ENCODE results near the gene PPFIBP1. TPM values are rescaled to one million over a fixed set of nuclear protein-coding genes. Genes with fewer than 3 reads are reported as not detected.
A peak's percentile ranks its signal among the peaks of the same experiment; 100 is the strongest.

The PPFIBP1 gene
- total RNA-seq, 6 donors from 2014 or later: 67.5 to 129 (median 101) TPM

- no peaks in the 10 kb centered on the region for H3K27me3 ChIP-seq
- no peak for DNase-seq
- H3K4me1 ChIP-seq: peaks cover 7 to 27% (median 19%) of the 10 kb centered on the region in 4 donors
- H3K27ac ChIP-seq: peak overlapping the region in 1 of 4 donors; percentile 7
- ATAC-seq (ENCODE audit: low FRiP score in 2 of 2): no peak
- no peaks in the 10 kb centered on the region for H3K36me3 ChIP-seq
- H3K4me3 ChIP-seq: no peak overlapping the region
- TF ChIP-seq POLR2A (IDR thresholded peaks at IDR 0.05): no peak
- TF ChIP-seq CTCF (IDR thresholded peaks at IDR 0.05): no peak
- TF ChIP-seq POLR2AphosphoS5 (IDR thresholded peaks at IDR 0.05): no peak
- no peaks in the 10 kb centered on the region for H3K9me3 ChIP-seq
- WGBS, 2 donors: 84 to 87% methylated on average over 7 of the region's 7 CpGs
These were observed 94.8 kb downstream of the PPFIBP1 start for GRCh38 chr12:27618836-27619235.

- Histone ChIP-seq H3K36me3 (no peaks in the 10 kb centered on the region), H3K27ac (peak overlapping the region in 1 of 4 donors; percentile 7), H3K9me3 (no peaks in the 10 kb centered on the region), H3K27me3 (no peaks in the 10 kb centered on the region), H3K4me3 (no peak overlapping the region), H3K4me1 (peaks cover 7 to 28% (median 20%) of the 10 kb centered on the region in 4 donors)
- DNase-seq: no peak
- no peak for TF ChIP-seq EP300 (IDR thresholded peaks at IDR 0.05)
- TF ChIP-seq CTCF (IDR thresholded peaks at IDR 0.05): no peak
- TF ChIP-seq POLR2A (IDR thresholded peaks at IDR 0.05): no peak
- no peak for TF ChIP-seq POLR2AphosphoS5 (IDR thresholded peaks at IDR 0.05)
- peak in 1 of 2 donors; percentile 66 for ATAC-seq (ENCODE audit: low FRiP score in 2 of 2)
These were observed 95.3 kb downstream of the PPFIBP1 start for GRCh38 chr12:27619308-27619707.

- ATAC-seq (ENCODE audit: low FRiP score in 2 of 2) (no peak), DNase-seq (no peak)
- Histone ChIP-seq H3K4me3 (no peak overlapping the region), H3K27ac (no peak overlapping the region), H3K36me3 (no peaks in the 10 kb centered on the region), H3K9me3 (no peaks in the 10 kb centered on the region), H3K4me1 (peaks cover 7 to 30% (median 24%) of the 10 kb centered on the region in 4 donors), H3K27me3 (no peaks in the 10 kb centered on the region)
- no peak for TF ChIP-seq POLR2A (IDR thresholded peaks at IDR 0.05)
- TF ChIP-seq EP300 (IDR thresholded peaks at IDR 0.05): no peak
- no peak for TF ChIP-seq POLR2AphosphoS5 (IDR thresholded peaks at IDR 0.05)
- no peak for TF ChIP-seq CTCF (IDR thresholded peaks at IDR 0.05)
- 86 to 97% methylated on average over 2 of the region's 2 CpGs for WGBS, 2 donors
These were observed 96.1 kb downstream of the PPFIBP1 start for GRCh38 chr12:27620121-27620520.

GRCh38 chr12:27622436-27623195, 98.6 kb downstream of the PPFIBP1 start:
- Histone ChIP-seq H3K4me3 (no peak overlapping the region), H3K4me1 (peaks cover 7 to 29% (median 22%) of the 10 kb centered on the region in 4 donors), H3K27ac (no peak overlapping the region), H3K9me3 (no peaks in the 10 kb centered on the region), H3K27me3 (no peaks in the 10 kb centered on the region), H3K36me3 (no peaks in the 10 kb centered on the region)
- ATAC-seq (ENCODE audit: low FRiP score in 2 of 2) (no peak), DNase-seq (no peak)
- WGBS, 2 donors: 90 to 91% methylated on average over 9 of the region's 9 CpGs
- no peak for TF ChIP-seq POLR2AphosphoS5 (IDR thresholded peaks at IDR 0.05)
- TF ChIP-seq EP300 (IDR thresholded peaks at IDR 0.05): no peak
- TF ChIP-seq CTCF (IDR thresholded peaks at IDR 0.05): no peak
- TF ChIP-seq POLR2A (IDR thresholded peaks at IDR 0.05): no peak

- TF ChIP-seq POLR2AphosphoS5 (IDR thresholded peaks at IDR 0.05): no peak
- no peak for TF ChIP-seq CTCF (IDR thresholded peaks at IDR 0.05)
- no peak for TF ChIP-seq POLR2A (IDR thresholded peaks at IDR 0.05)
- TF ChIP-seq EP300 (IDR thresholded peaks at IDR 0.05): no peak
- peaks cover 4 to 27% (median 20%) of the 10 kb centered on the region in 4 donors for H3K4me1 ChIP-seq
- DNase-seq (no peak), ATAC-seq (ENCODE audit: low FRiP score in 2 of 2) (no peak)
- no peaks in the 10 kb centered on the region for H3K36me3 ChIP-seq
- H3K4me3 ChIP-seq: no peak overlapping the region
- 87 to 90% methylated on average over 5 of the region's 5 CpGs for WGBS, 2 donors
- H3K27ac ChIP-seq: no peak overlapping the region
- H3K9me3 ChIP-seq: no peaks in the 10 kb centered on the region
- H3K27me3 ChIP-seq: no peaks in the 10 kb centered on the region
These were observed 99.6 kb downstream of the PPFIBP1 start for GRCh38 chr12:27623645-27624044.

All from upper lobe of left lung (tissue), 6 donors.